Keratinocyte (primary cell): ENCODE measurements around the gene C17orf113.

Experiments
- CTCF ChIP-seq, 3 experiments: IDR thresholded peaks in 1 of 3; conservative IDR thresholded peaks in 1 of 3; optimal IDR thresholded peaks in 1 of 3; 2 replicates in 2 of 3; 3 replicates in 1 of 3; pipeline versions ENCODE3 to v1.5.1; 2011; ENCODE audit warnings: low read length in 3 of 3, mild to moderate bottlenecking in 3 of 3, moderate library complexity in 2 of 3, control low read depth in 1 of 3, inconsistent platforms in 1 of 3; ENCODE audit not compliant: insufficient read depth in 2 of 3; ENCODE audit errors: extremely low read depth in 1 of 3
- EZH2 ChIP-seq: IDR thresholded peaks from one replicate; pipeline ENCODE4 v1.6.1; 2012; ENCODE audit warnings: inconsistent platforms, mild to moderate bottlenecking, low read length, moderate library complexity

GRCh38 chr17:42062681-42063080, 12.3 kb upstream of the C17orf113 start:
- TF ChIP-seq CTCF (optimal IDR thresholded peaks at IDR 0.05 in 1 of 3, IDR thresholded peaks at IDR 0.05 in 1 of 3, conservative IDR thresholded peaks at IDR 0.05 in 1 of 3; ENCODE audit: extremely low read depth in 1 of 3, insufficient read depth in 2 of 3, low read length in 3 of 3): no peak
- TF ChIP-seq EZH2: no peak
